NCI-H187 (cell line): ENCODE results near the gene MYOZ3.

ENCODE experiments used
- DNase-seq, 2 experiments: peaks; one replicate each; lab custom pipeline; 2025; lab: John Stamatoyannopoulos, UW

Gene MYOZ3

DNA sequence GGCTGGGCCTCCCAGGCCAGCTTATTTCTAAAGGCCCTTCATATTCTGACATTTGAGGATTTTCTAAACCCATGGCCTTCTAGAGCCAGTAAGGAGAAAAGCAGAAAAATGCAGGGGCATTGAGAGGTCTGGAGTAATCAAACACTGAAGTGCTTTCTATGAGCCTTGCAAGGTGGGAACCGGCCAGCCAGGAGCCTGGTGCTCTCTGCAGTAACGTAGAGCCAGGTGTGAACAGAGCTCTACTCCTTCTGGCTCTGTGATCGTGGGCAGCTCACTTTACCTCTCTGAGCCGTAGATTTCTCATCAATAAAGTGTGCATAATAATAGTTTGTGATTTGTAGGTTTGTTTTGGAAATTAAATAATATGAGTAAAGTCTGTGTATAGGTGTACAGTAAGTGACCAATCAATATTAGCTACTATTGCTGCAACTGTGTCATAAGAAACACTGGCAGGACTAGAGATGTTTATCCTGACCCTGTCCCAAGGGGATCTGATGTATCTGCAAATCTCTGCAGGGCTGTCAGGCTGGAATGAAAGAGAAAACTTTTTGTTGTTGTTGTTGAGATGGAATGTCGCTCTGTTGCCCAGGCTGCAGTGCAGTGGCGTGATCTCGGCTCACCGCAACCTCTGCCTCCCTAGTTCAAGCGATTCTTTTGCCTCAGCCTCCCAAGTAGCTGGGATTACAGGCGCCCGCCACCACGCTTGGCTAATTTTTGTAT is 17.9 kb upstream of the MYOZ3 start:
- DNase-seq, result no peak

DNA sequence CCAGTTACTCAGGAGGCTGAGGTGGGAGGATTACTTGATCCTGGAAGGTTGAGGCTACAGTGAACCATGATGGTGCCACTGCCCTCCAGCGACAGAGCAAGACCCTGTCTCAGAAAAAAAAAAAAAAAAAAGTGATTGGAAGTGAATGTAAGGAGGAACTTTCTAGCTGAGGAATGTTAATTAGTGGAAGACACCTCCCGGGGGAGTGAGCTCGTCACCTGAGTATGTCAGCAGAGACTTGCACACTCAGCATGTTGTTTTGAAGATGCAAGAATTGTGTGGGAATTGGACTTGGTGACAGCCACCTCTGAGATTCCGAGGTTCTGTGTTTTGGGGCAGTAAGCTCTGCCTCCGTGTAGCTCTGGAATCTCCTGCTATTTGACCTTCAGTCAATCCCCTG is 17.0 kb upstream of the MYOZ3 start:
- no peak for DNase-seq

DNA sequence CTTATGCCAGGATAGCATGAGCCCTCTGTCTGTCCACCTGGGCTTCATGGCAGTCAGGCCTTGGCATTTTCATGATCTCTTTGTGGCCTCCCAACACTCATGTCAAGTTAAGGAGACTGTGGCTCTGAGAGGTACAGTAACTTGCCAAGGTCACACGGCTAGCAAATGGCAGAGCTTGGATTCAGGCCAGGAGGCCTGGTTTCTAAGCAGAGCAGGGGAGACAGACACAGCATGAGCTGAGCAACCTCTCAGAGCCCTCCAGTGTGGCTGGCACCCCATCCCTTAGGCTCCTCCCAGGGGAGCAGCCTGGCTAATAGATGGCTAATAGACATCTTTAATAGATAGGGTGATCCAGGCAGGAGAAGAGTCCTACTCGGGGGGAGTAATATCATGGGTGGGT is 16.5 kb upstream of the MYOZ3 start:
- DNase-seq, result no peak

DNA sequence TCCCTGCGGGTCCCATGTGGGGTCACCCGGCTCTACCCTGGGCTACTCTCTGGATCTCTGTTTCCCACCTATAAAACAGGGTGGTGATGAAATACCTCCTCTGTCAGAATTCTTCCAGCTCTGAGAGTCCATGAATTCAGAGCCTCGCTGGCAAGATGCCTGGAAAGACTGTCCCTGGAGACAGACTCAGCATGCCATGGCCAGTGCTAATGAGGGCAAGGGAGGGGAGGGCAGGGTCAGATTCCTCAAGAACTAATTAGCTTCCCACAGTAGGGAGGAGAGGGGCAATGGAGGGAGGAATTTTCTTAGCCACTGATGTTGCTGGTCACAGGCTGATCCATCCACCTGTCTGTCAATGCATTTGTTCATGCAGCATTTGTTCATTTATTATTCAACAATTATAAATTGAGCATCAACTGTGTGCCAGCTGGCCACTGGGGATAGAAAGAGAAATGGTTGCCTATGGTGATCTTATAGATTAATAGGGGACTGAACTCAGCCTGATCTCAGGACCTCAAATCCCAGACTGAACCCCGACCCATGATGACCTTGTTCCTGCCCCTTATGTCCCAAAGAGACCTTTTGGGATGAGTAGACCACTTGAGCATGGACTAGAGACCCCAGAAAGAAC is 15.9 kb upstream of the MYOZ3 start:
- no peak for DNase-seq

DNA sequence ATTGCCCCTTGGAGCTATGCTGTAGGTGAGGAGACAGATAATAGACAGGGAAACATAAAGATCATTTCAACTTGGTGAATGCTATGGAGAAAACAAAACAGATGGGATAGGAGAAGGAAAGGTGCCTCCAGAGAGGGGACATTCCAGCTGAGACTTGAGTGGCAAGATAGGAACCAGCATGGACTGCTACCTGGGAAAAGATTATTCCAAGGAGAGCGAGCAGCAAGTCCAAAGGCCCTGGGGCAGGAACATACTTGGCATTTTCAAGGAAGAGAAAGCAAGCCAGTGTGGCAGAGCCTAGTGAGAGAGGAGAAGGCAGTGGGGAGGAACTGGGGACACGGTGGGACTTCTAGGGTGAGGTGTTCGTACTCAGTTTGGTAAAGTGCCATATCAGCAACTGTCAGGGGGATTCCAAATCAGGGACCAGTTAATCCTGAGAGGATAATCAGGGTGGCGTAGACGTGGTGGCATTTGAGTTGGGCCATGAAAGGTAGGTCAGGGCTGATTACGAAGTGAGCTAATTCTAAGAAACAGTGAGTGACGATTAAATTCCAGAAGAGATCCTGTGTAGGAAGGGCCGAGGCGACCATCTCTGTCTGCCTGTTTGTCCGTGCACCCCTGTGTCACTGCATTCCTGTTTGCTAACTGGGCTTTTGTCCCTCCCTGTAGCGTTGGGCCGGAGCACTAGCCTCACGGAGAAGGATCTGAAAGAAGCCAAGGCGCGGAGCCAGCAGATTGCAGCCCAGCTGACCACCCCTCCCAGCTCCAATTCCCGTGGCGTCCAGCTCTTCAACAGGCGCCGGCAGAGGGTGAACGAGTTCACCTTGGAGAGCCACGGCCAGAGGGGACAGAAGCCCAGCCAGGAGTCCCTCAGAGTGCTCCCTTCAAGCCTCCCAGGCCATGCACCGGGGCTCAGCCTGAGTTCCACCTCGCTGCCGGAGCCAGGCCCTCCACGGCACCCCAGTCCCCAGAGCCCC is 13.5 kb upstream of the MYOZ3 start:
- DNase-seq, result no peak

DNA sequence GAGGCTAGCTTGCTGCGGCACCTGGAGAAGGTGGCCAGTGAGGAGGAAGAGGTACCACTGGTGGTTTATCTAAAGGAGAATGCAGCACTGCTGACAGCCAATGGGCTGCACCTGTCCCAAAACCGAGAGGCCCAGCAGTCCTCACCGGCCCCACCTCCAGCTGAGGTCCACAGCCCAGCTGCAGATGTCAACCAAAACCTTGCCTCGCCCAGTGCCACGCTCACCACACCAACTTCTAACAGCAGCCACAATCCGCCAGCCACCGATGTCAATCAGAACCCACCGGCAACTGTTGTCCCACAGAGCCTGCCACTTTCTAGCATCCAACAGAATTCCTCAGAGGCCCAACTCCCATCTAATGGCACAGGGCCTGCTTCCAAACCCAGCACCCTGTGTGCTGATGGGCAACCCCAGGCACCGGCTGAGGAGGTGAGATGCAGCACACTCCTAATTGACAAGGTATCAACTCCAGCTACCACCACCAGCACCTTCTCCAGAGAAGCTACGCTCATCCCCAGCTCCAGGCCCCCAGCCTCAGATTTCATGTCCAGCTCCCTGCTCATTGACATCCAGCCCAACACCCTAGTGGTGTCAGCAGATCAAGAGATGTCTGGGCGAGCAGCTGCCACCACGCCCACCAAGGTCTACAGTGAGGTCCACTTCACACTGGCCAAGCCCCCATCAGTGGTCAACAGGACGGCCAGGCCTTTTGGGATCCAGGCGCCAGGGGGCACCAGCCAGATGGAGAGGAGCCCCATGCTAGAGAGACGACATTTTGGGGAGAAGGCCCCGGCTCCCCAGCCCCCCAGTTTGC is 12.6 kb upstream of the MYOZ3 start:
- no peak for DNase-seq

DNA sequence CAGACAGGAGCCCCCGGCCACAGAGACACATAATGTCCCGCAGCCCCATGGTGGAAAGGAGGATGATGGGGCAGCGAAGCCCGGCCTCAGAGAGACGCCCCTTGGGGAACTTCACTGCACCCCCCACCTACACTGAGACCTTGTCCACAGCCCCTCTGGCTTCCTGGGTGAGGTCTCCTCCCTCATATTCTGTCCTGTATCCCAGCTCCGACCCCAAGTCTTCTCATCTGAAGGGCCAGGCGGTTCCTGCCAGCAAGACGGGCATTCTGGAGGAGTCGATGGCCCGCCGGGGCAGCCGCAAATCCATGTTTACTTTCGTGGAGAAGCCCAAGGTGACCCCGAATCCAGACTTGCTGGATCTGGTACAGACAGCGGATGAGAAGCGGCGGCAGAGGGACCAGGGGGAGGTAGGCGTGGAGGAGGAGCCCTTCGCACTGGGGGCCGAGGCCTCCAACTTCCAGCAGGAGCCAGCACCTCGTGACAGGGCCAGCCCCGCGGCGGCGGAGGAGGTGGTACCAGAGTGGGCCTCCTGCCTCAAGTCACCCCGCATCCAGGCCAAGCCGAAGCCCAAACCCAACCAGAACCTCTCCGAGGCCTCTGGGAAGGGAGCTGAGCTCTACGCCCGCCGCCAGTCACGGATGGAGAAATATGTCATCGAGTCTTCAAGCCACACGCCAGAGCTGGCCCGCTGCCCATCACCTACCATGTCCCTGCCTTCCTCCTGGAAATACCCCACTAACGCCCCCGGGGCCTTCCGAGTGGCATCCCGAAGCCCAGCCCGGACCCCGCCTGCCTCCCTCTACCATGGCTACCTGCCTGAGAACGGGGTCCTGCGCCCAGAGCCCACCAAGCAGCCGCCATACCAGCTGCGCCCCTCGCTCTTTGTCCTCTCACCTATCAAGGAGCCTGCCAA is 11.7 kb upstream of the MYOZ3 start:
- no peak for DNase-seq

DNA sequence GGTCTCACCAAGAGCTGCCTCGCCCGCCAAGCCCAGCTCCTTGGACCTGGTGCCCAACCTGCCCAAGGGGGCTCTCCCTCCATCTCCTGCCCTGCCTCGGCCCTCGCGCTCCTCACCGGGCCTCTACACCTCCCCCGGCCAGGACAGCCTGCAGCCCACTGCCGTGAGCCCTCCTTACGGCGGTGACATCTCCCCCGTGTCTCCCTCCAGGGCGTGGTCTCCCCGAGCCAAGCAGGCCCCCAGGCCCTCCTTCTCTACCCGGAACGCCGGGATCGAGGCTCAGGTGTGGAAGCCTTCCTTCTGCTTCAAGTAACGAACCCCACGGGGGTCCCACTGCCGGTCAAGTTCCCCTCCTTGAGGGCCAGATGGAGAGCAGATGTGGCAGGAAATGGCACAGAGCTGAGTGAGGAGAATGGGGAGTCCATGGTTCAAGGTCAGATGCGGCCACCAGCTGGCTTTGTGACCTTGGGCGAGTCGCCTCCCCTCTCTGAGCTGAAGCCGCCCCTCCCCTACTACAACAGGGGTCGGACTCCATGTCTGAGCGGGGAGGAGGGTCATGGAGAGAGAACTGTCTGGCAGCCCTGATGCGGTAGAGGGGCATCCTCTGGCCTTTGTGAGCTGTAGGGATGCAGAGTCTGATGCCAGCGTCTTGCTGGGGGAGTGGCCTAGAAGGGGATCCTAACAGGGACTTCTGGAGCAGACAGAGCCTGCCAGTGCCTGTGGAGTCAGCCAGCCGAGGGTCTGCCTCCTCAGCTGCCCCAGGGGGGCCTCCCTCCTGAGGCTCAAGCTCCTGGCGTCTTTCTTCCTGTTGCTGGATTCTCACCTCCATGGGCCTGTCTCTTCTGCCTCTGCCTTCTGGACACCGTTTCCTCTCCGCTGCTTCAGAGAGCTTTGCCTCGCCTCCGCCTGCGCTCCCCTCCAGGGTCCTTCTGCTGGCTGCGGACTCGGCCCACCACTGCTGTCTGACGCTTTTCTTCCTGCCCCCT is 10.7 kb upstream of the MYOZ3 start:
- DNase-seq, result no peak

DNA sequence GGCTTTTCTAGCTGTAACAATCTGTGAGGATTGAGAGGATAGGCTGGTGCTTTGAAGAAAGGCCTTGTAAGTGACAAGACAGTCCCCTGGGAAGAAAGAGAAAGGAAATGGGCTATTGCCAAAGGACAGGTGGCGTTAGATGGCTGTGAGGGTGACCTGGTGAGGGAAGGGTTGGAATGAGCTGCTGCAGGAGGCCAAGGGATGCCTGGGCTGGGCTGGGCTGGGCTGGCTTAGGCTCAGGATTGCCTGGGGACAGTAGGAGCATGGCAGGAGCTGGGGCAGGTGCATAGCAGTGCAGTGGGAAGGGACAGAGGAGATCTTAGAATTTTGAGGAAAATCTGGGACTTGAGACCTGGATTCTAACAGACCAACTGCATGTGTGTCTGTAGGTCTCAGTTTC is 9.7 kb upstream of the MYOZ3 start:
- no peak for DNase-seq

DNA sequence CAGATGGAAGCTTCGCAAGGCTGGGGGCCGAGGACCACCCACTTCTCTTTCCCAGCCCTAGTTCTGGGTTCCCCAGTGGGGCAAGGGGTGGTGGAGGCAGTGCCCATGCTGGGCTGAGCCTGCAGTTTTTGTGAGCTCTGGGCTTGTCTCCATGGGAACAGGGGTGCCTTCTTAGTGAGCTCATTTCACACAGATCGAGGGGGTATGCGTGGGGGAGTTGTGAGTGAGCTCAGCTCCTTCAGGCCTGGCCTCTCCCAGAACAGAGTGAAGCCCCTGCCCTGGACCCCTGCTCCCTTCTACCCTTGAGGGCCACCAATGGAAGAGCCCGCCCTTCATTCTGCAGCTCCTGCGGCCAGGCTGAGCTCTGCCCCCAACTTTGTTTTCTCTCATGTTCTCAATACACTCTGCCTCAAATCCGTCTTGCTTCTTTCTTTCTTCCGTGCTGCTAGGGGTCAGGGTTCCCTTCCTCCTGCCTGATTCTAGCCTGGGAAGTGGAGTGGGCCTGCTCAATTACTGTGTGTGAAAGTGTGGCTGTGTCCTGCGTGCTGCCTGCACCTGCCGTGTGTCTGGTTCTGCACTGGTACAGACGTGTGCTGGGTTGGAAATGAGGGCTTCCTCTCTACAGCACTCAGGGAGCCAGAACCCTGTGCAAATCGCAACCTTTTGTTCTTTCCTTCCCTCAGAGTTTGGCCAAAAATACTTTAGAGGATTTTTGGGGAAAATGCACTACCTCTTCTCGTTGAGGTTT is 9.0 kb upstream of the MYOZ3 start:
- DNase-seq, result no peak

DNA sequence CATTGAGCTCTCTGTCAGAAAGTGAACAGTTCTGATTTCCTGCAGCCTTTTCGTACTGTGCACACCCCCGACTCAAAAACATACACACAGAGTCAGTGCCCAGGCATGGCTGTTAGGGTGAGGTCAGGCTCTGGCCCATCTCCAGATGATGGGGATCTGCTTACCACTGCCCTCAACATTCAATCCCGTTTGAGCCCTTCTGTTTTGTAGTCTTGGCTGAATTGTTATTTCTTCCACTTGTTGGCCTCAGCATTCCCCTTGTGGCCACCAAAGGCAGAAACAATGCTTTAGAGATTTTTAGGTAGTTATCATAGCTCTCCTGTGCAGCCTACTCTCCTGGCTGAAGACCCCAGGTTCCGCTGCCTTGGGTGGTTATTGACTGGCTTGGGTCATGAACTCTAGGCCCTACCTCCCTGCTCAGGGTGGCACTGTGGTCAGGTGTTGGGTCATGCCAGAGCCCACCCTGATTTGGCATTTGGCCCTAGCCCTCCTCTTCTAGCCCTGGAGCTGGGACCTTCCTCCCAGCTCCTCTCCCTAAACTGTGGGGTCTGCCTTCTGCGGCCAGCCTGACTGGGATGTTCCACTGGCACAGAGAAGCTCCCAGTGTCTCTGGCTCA is 7.8 kb upstream of the MYOZ3 start:
- no peak for DNase-seq

DNA sequence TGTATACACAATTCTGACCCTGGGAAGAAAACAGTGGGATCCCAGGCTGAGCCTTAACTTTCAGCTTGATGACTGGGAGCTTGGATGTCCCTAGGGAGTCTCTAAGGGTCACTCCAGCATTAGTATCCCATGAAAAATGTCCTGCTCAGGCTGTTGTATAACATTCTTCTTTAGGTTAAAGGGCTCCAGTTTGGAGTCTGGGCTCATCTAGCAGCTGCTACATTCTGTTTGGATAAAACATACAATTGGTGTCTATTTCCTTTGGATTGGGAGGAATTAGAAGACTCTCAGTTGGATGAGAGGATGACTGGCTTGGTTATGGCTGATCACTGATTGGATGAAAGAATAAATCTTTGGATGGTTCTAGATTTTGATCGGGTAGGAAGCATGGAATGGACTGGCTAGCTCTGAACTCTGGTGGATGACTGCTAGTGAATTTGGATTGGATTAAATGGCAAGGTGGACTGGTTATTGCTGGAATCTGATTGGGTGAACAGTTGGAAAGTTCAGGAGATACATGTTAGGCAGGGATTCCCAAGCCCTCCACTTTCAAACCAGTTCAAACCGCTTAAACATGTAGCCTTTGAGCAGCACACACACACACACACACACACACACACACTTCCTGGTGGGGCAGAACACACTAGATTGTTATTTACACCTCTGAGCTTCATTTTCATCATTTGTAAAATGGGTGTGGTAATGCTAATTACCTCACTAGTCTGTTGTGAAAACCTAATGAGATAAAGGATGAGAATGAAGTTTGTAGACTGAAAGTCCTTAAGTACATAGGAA is 7.1 kb upstream of the MYOZ3 start:
- DNase-seq, result no peak

DNA sequence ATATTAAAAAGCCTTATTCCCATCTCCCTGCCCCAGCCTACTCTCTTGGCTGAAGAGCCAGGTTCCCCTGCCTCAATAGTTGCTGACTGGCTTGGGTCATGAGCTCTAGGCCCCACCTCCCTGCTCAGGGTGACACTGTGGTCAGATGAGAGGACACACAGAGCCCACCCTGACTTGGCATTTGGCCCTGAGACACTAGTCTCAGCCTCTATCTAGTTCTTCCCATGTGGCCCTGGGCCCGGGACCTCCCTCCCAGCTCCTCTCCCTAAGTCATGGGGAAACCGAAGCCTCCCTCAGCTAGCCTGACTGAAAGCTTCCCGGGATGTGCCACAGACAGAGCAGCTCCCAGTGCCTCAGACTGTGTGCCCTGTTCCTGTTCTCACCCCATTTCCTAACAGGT is 5.8 kb upstream of the MYOZ3 start:
- no peak for DNase-seq

DNA sequence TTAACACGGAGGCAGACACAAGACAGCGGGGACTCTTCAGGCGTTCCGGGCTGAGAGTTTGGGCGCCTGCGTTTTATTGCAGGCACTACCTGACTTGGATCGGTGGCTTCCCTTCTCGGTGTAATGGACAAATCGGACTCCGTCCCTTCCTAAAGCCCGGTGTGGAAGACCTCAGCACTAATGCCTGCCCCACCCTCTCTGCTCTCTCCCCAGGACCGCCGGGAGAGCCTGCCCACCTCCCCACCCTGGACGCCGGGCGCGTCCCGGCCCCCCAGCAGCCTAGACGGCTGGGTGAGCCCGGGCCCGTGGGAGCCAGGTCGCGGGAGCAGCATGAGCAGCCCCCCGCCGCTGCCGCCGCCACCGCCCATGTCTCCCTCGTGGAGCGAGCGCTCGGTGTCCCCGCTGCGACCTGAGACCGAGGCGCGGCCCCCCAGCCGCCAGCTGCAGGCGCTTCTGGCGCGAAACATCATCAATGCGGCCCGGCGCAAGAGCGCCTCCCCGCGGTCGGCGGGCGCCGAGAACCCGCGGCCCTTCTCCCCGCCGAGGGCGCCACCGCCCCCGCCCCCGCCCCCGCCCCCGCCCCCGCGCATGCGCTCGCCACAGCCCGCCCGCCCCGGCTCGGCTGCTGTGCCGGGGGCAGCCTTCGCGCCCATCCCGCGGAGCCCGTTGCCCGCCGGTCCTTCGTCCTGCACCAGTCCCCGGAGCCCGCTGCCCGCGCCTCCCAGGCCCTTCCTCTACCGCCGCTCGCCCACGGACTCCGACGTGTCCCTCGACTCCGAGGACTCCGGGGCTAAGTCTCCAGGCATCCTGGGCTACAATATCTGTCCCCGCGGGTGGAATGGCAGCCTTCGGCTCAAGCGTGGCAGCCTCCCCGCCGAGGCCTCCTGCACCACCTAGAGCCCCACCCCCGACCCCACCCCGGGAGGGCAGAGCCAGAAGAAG is 4.6 kb upstream of the MYOZ3 start:
- DNase-seq, result peak; percentile 38 to 65

DNA sequence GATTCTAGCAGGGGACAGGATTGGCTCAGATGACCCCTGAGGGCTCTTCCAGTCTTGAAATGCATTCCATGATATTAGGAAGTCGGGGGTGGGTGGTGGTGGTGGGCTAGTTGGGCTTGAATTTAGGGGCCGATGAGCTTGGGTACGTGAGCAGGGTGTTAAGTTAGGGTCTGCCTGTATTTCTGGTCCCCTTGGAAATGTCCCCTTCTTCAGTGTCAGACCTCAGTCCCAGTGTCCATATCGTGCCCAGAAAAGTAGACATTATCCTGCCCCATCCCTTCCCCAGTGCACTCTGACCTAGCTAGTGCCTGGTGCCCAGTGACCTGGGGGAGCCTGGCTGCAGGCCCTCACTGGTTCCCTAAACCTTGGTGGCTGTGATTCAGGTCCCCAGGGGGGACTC is 2.9 kb upstream of the MYOZ3 start:
- no peak for DNase-seq

DNA sequence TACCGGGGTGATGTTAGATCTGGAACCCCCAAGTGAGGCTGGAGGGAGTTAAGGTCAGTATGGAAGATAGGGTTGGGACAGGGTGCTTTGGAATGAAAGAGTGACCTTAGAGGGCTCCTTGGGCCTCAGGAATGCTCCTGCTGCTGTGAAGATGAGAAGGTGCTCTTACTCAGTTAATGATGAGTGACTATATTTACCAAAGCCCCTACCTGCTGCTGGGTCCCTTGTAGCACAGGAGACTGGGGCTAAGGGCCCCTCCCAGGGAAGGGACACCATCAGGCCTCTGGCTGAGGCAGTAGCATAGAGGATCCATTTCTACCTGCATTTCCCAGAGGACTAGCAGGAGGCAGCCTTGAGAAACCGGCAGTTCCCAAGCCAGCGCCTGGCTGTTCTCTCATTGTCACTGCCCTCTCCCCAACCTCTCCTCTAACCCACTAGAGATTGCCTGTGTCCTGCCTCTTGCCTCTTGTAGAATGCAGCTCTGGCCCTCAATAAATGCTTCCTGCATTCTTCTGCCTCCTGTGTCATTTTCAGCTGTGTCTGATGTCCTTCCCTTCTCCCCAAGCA is 2.3 kb upstream of the MYOZ3 start:
- DNase-seq, result no peak
